Heart left ventricle (tissue), 13 donors: ENCODE measurements around the gene PTPRO.

Source experiments
- POLR2A ChIP-seq, 2 donors: fragments of 450-650 bp; IDR thresholded peaks; one replicate each; pipeline ENCODE4 v1.6.1; 2017; ENCODE audit warnings: antibody characterized with exemption in 2 of 2, mild to moderate bottlenecking in 2 of 2, moderate library complexity in 2 of 2
- TF ChIP-seq, protein P1 (sequence below), 12 donors: fragments of 200-600 bp; sonication (generic) in 4 of 12; IDR thresholded peaks; one replicate each; pipeline versions ENCODE4 v1.5.0 to v1.8.0; 2018 to 2022; ENCODE audit warnings: antibody characterized with exemption in 12 of 12, mild to moderate bottlenecking in 5 of 12
- donor health status: ischemic (EF 13 %, LVEDD 7.1; RV severe dilation, severe dysfunction).
- donor health status: DM: no; HTN: yes; CAD: no.
- donor health status: DM: no; HTN: no; CAD: no.
- donor health status: ischemic (EF 25% LVEDD 6.9; RV normal size, moderate dysfunction).
- donor health status: ischemic (EF 25% LVEDD 5.7; RV mildly dilated, moderate dysfunction).
- donor health status: ischemic (EF 35%, LVEDD 5.7; RV mildly dilated, moderate dysfunction).
- donor health status: nonischemic (EF 11% LVEDD 7.7; RV severe dilation, severe dysfunction).
- donor health status: DM: yes; HTN: yes; CAD: no.
- donor health status: PGD.
- donor health status: ischemic (EF 29% LVEDD 5.4; RV normal size, mild dysfunction).
- donor health status: nonischemic (EF 23%, LVEDD 6.1; RV moderate dilation, normal function).

DNA sequence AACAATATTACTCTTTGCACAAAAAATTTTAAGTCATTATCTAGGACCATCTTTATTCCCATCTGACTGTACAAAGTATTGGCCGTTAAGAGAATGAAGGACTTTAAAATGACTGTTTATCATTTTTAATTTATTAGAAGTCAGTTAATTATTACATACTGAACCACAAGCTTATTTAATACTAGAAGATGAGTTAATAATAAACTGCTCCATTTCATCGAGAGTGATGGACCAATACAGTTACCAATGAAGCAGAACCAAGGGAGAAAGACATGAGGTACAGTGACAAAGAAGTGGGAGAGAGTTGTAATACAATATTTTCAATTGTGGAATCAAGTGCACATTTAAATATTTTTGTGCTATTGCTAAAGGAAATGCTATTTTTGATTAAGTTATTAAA lies 83.3 kb downstream of the PTPRO start:
- no peak for TF ChIP-seq POLR2A (IDR thresholded peaks at IDR 0.05)
- TF ChIP-seq, protein P1, sequence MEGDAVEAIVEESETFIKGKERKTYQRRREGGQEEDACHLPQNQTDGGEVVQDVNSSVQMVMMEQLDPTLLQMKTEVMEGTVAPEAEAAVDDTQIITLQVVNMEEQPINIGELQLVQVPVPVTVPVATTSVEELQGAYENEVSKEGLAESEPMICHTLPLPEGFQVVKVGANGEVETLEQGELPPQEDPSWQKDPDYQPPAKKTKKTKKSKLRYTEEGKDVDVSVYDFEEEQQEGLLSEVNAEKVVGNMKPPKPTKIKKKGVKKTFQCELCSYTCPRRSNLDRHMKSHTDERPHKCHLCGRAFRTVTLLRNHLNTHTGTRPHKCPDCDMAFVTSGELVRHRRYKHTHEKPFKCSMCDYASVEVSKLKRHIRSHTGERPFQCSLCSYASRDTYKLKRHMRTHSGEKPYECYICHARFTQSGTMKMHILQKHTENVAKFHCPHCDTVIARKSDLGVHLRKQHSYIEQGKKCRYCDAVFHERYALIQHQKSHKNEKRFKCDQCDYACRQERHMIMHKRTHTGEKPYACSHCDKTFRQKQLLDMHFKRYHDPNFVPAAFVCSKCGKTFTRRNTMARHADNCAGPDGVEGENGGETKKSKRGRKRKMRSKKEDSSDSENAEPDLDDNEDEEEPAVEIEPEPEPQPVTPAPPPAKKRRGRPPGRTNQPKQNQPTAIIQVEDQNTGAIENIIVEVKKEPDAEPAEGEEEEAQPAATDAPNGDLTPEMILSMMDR (IDR thresholded peaks at IDR 0.05): no peak
